ENCODE results near the gene MALT1.

GRCh38 chr18:58766164-58766563, 94.9 kb downstream of the MALT1 start:
- TF ChIP-seq EZH2phosphoT487 (IDR thresholded peaks at IDR 0.05), result no peak
- TF ChIP-seq EZH2 (IDR thresholded peaks at IDR 0.05), result no peak
